Astrocyte (in vitro differentiated cells and primary cell): ENCODE data around the gene HYLS1.

ENCODE experiments used
- EZH2 ChIP-seq: IDR thresholded peaks from 2 replicates; pipeline ENCODE4 v1.6.1; 2012; ENCODE audit warnings: mild to moderate bottlenecking, low read length, inconsistent platforms; ENCODE audit not compliant: insufficient read depth
- TF ChIP-seq, protein P1 (sequence below): IDR thresholded peaks from 2 replicates; pipeline ENCODE4 v1.5.1; 2011; ENCODE audit warnings: low read depth, mild to moderate bottlenecking, inconsistent platforms, low read length, moderate library complexity; ENCODE audit not compliant: insufficient read depth

DNA sequence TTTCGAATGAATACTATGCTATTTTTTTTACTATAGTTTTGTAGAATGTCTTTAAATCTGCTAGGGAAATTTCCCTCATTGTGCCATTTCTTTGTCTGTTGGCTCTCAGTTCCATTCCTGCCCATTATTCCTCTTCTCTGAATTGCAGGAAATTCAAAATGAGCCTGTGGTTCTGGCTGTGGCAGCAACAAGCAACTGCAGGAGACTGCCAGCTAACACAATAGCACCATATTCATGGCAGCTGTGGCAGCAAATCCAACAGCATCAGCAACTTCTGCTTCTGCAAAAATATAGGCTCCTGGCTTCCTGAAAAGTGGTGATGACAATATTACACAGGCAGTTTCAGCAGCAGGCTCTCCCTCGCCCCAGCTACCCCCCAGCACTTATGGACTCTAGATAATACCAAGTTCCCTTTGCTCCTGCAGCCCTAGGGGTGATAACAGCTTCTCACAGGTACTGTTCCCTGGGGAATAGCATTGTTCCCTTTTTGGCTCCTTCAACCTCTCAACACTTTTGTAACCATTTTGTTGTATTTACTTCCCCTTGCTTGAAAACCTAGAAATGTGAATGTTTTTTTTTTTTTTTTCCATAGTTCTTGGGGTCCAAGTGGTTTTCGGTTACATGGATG is 45.0 kb upstream of the HYLS1 start:
- TF ChIP-seq, protein P1, sequence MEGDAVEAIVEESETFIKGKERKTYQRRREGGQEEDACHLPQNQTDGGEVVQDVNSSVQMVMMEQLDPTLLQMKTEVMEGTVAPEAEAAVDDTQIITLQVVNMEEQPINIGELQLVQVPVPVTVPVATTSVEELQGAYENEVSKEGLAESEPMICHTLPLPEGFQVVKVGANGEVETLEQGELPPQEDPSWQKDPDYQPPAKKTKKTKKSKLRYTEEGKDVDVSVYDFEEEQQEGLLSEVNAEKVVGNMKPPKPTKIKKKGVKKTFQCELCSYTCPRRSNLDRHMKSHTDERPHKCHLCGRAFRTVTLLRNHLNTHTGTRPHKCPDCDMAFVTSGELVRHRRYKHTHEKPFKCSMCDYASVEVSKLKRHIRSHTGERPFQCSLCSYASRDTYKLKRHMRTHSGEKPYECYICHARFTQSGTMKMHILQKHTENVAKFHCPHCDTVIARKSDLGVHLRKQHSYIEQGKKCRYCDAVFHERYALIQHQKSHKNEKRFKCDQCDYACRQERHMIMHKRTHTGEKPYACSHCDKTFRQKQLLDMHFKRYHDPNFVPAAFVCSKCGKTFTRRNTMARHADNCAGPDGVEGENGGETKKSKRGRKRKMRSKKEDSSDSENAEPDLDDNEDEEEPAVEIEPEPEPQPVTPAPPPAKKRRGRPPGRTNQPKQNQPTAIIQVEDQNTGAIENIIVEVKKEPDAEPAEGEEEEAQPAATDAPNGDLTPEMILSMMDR: no peak
- TF ChIP-seq EZH2: no peak
